ENCODE data around the gene ASTN1. TPM values are rescaled to one million over a fixed set of nuclear protein-coding genes. Genes with fewer than 3 reads are reported as not detected.

Gene ASTN1
- total RNA-seq, 6 experiments from 2014 or later: not detected

DNA sequence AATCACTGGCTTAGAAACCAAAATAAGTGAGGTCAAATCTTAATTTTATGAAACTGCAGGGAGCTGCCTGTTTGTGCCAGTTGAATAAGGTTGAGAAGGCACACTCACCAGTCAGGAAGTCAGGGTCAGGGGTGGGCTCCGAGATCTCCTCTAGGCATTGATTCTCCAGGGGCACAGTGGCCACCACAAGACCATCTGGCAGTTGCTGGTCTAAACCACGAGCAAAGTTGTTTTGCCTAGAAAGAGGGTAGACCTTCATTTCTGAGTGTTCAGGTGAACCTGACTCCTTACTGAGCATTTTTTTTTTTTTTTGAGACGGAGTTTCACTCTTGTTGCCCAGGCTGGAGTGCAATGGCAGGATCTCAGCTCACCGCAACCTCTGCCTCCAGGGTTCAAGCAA lies 220.7 kb downstream of the ASTN1 start:
- no peak for DNase-seq
- Mint-ChIP-seq H3K36me3 (ENCODE audit: low read depth) (no peaks in the 10 kb centered on the region), H3K4me1 (ENCODE audit: low read depth) (no peaks in the 10 kb centered on the region), H3K9me3 (peaks cover 40% of the 10 kb centered on the region), H3K4me3 (no peak overlapping the region), H3K27me3 (ENCODE audit: insufficient read depth) (no peaks in the 10 kb centered on the region; the same call in 1 of the 2 replicates), H3K27ac (no peak overlapping the region)
- TF ChIP-seq, protein P1, sequence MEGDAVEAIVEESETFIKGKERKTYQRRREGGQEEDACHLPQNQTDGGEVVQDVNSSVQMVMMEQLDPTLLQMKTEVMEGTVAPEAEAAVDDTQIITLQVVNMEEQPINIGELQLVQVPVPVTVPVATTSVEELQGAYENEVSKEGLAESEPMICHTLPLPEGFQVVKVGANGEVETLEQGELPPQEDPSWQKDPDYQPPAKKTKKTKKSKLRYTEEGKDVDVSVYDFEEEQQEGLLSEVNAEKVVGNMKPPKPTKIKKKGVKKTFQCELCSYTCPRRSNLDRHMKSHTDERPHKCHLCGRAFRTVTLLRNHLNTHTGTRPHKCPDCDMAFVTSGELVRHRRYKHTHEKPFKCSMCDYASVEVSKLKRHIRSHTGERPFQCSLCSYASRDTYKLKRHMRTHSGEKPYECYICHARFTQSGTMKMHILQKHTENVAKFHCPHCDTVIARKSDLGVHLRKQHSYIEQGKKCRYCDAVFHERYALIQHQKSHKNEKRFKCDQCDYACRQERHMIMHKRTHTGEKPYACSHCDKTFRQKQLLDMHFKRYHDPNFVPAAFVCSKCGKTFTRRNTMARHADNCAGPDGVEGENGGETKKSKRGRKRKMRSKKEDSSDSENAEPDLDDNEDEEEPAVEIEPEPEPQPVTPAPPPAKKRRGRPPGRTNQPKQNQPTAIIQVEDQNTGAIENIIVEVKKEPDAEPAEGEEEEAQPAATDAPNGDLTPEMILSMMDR (IDR thresholded peaks at IDR 0.05): no peak

DNA sequence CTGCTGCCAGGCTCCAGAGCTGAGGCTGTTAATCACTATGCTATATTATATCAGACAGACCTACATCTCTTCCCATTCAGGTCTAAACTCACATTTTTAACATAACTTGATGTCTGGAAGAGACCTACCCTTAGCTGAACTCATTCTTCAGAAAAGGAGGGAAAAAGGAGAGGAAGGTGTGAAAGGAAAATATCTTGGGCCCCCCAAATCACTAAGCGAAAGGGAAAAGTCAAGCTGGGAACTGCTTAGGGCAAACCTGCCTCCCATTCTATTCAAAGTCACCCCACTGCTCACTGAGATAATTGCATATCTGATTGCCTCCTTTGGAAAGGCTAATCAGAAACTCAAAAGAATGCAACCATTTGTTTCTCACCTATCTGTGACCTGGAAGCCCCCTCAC lies 222.2 kb downstream of the ASTN1 start:
- Mint-ChIP-seq H3K9me3 (peaks cover 36% of the 10 kb centered on the region), H3K36me3 (ENCODE audit: low read depth) (no peaks in the 10 kb centered on the region), H3K4me1 (ENCODE audit: low read depth) (no peaks in the 10 kb centered on the region), H3K27ac (no peak overlapping the region), H3K27me3 (ENCODE audit: insufficient read depth) (no peaks in the 10 kb centered on the region; the same call in 1 of the 2 replicates), H3K4me3 (no peak overlapping the region)
- TF ChIP-seq, protein P1 (IDR thresholded peaks at IDR 0.05): no peak
- DNase-seq: no peak

DNA sequence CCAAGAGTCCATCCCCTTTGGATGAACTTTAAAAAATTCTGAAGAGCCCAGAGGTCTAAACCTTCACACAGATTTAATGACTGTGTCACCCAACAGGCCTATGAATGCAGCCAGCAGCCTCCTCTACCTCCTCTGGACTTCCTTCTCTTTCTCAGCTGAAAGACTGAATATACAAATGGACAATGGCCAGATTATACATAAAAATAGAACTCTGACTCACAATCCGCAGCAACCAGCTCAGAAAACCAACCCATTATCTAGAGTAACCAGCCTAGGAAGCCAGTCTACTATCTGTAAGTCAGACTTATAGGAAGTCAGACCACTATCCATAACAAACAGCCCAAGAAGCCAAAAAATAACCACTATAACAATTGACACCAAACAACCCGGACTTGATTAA lies 224.5 kb downstream of the ASTN1 start:
- H3K9me3 Mint-ChIP-seq: peaks cover 36% of the 10 kb centered on the region
- TF ChIP-seq, protein P1 (IDR thresholded peaks at IDR 0.05): no peak
- H3K27ac Mint-ChIP-seq: no peak overlapping the region
- no peak overlapping the region for H3K4me3 Mint-ChIP-seq
- no peaks in the 10 kb centered on the region for H3K4me1 Mint-ChIP-seq (ENCODE audit: low read depth)
- DNase-seq: no peak
- H3K36me3 Mint-ChIP-seq (ENCODE audit: low read depth): no peaks in the 10 kb centered on the region
- H3K27me3 Mint-ChIP-seq (ENCODE audit: insufficient read depth): no peaks in the 10 kb centered on the region; the same call in 1 of the 2 replicates

DNA sequence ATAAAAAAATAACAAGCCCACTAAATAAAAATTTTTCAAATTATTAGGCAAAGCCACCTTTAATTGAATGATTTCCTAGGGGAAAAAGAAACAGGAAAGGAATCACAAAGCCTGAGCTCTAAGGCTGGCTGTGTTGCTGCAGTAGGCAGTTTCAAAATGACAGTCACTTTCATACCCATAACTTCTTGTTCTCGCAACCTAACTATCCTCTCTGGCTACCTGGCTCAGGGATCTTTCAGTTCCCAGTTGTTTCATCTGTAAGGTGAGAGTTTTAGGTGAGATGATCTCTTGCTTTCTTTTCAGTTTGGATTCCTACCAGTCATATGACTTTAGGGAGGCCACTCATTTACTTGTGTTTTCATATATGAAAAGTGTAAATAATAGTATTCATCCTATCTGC lies 226.1 kb downstream of the ASTN1 start:
- H3K27me3 Mint-ChIP-seq (ENCODE audit: insufficient read depth): no peaks in the 10 kb centered on the region
- no peaks in the 10 kb centered on the region for H3K36me3 Mint-ChIP-seq (ENCODE audit: low read depth)
- no peak for DNase-seq
- H3K27ac Mint-ChIP-seq: no peak overlapping the region
- peaks cover 29% of the 10 kb centered on the region for H3K9me3 Mint-ChIP-seq
- no peak overlapping the region for H3K4me3 Mint-ChIP-seq
- TF ChIP-seq, protein P1 (IDR thresholded peaks at IDR 0.05): no peak
- no peaks in the 10 kb centered on the region for H3K4me1 Mint-ChIP-seq (ENCODE audit: low read depth)

DNA sequence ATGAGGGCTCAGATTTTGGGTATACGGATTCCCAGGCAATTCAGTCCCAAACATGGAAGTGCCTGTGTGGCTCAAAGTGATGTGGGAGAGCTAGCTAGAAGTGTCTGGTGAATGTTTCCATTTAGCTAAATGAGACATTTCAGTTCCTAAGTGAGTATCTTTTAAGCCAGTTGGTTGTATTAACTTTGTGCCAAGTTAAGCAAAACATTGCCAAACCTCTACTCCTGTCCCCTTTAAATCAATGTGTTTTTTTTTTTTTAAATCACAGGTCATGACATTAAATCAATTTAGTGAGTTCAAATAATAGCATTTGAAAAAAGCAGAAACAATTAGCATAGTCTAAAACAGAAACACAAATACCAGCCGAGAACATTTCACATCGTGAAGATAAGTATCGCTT lies 230.1 kb downstream of the ASTN1 start:
- H3K27ac Mint-ChIP-seq: no peak overlapping the region
- H3K4me3 Mint-ChIP-seq: no peak overlapping the region
- TF ChIP-seq, protein P1 (IDR thresholded peaks at IDR 0.05): no peak
- peaks cover 18% of the 10 kb centered on the region for H3K9me3 Mint-ChIP-seq
- no peaks in the 10 kb centered on the region for H3K4me1 Mint-ChIP-seq (ENCODE audit: low read depth)
- H3K36me3 Mint-ChIP-seq (ENCODE audit: low read depth): no peaks in the 10 kb centered on the region
- no peak for DNase-seq
- no peaks in the 10 kb centered on the region for H3K27me3 Mint-ChIP-seq (ENCODE audit: insufficient read depth)

All from HFFc6 (cell line).